ENCODE results near the gene VPS26A.

Gene VPS26A

DNA sequence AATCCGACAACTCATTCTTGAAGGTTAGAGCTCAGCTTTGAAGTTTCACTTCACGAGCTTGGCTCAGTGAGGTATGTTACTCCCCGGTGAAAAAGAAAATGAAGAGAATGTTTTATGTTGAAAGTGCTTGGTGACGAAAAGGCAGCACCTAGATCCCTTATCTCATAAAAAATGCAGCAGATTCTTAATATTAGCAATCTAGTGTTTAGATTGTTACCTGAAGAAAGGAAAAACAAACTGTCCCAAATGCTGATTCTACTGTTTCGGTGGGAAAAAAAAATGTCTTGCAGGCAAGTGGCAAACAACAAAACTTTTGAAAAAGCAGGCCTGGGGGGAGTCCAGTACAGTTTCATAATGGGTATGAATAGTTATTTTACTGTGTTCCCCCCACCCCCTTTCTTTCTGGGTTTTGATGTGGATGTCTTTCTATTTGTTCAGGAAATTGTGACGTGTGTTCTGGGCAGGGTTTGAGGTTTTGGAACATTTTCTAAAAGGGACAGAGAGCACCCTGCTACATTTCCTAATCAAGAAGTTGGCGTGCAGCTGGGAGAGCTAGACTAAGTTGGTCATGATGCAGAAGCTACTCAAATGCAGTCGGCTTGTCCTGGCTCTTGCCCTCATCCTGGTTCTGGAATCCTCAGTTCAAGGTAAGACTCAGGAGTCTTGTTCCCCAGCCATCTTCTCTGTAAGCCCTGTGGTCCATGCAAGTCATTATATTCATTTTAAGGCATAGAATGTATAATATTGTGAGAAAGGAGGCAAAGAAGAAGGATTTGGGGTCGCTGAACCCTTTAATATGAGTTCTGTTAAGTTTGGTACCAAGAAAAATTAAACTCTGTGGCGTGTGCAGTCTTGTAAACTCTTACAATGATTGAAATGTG lies 36.1 kb upstream of the VPS26A start, which contains the start of gene SRGN:
Gene SRGN (plus strand): TSS at position 514 of the 881 bp plus-strand sequence. CDS start 55 bp downstream, at position 569.
- ChIA-PET POLR2A (interaction anchor here (0.6 to 0.7 kb wide), 2 partner anchors 32 to 513 kb away, joined by 3 to 6 read pairs; no protein-coding TSS in a partner anchor), CTCF (interaction anchor here (0.6 to 0.7 kb wide), 2 partner anchors 257 to 575 kb away, joined by 3 read pairs; no protein-coding TSS in a partner anchor)
- no peak for TF ChIP-seq ZNF248 (tag by site-specific recombination; IDR thresholded peaks at IDR 0.05)
- no peak for TF ChIP-seq ZNF350 (tag by site-specific recombination; IDR thresholded peaks at IDR 0.05)
- no peak for TF ChIP-seq ZNF426 (tag by site-specific recombination; IDR thresholded peaks at IDR 0.05)
- TF ChIP-seq SETDB1 (IDR thresholded peaks at IDR 0.05; ENCODE audit: insufficient read length, low read length): no peak
- TF ChIP-seq, protein P1, sequence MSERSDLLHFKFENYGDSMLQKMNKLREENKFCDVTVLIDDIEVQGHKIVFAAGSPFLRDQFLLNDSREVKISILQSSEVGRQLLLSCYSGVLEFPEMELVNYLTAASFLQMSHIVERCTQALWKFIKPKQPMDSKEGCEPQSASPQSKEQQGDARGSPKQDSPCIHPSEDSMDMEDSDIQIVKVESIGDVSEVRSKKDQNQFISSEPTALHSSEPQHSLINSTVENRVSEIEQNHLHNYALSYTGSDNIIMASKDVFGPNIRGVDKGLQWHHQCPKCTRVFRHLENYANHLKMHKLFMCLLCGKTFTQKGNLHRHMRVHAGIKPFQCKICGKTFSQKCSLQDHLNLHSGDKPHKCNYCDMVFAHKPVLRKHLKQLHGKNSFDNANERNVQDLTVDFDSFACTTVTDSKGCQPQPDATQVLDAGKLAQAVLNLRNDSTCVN (tag by site-specific recombination; optimal IDR thresholded peaks at IDR 0.05): no peak
- TF ChIP-seq ZBTB21 (tag by site-specific recombination; IDR thresholded peaks at IDR 0.05): no peak
- TF ChIP-seq ZNF670 (tag by site-specific recombination; IDR thresholded peaks at IDR 0.05; ENCODE audit: low read depth): no peak
- no peak for TF ChIP-seq ZNF354C (tag by site-specific recombination; IDR thresholded peaks at IDR 0.05; ENCODE audit: borderline replicate concordance, low read depth)
- TF ChIP-seq, protein P2, sequence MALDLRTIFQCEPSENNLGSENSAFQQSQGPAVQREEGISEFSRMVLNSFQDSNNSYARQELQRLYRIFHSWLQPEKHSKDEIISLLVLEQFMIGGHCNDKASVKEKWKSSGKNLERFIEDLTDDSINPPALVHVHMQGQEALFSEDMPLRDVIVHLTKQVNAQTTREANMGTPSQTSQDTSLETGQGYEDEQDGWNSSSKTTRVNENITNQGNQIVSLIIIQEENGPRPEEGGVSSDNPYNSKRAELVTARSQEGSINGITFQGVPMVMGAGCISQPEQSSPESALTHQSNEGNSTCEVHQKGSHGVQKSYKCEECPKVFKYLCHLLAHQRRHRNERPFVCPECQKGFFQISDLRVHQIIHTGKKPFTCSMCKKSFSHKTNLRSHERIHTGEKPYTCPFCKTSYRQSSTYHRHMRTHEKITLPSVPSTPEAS (tag by site-specific recombination; IDR thresholded peaks at IDR 0.05): no peak
- TF ChIP-seq, protein P3, sequence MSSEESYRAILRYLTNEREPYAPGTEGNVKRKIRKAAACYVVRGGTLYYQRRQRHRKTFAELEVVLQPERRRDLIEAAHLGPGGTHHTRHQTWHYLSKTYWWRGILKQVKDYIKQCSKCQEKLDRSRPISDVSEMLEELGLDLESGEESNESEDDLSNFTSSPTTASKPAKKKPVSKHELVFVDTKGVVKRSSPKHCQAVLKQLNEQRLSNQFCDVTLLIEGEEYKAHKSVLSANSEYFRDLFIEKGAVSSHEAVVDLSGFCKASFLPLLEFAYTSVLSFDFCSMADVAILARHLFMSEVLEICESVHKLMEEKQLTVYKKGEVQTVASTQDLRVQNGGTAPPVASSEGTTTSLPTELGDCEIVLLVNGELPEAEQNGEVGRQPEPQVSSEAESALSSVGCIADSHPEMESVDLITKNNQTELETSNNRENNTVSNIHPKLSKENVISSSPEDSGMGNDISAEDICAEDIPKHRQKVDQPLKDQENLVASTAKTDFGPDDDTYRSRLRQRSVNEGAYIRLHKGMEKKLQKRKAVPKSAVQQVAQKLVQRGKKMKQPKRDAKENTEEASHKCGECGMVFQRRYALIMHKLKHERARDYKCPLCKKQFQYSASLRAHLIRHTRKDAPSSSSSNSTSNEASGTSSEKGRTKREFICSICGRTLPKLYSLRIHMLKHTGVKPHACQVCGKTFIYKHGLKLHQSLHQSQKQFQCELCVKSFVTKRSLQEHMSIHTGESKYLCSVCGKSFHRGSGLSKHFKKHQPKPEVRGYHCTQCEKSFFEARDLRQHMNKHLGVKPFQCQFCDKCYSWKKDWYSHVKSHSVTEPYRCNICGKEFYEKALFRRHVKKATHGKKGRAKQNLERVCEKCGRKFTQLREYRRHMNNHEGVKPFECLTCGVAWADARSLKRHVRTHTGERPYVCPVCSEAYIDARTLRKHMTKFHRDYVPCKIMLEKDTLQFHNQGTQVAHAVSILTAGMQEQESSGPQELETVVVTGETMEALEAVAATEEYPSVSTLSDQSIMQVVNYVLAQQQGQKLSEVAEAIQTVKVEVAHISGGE (tag by site-specific recombination; conservative IDR thresholded peaks at IDR 0.05; ENCODE audit: low read depth): no peak
- TF ChIP-seq, protein P4, sequence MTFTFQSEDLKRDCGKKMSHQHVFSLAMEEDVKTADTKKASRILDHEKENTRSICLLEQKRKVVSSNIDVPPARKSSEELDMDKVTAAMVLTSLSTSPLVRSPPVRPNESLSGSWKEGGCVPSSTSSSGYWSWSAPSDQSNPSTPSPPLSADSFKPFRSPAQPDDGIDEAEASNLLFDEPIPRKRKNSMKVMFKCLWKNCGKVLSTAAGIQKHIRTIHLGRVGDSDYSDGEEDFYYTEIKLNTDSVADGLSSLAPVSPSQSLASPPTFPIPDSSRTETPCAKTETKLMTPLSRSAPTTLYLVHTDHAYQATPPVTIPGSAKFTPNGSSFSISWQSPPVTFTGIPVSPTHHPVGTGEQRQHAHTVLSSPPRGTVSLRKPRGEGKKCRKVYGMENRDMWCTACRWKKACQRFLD (tag by site-specific recombination; IDR thresholded peaks at IDR 0.05): no peak
- TF ChIP-seq ZNF266 (tag by site-specific recombination; IDR thresholded peaks at IDR 0.05; ENCODE audit: low read depth): no peak
- no peak for TF ChIP-seq ZNF776 (tag by site-specific recombination; IDR thresholded peaks at IDR 0.05; ENCODE audit: borderline replicate concordance)
- TF ChIP-seq ZSCAN16 (tag by site-specific recombination; IDR thresholded peaks at IDR 0.05): no peak
- no peak for TF ChIP-seq ZNF629 (tag by site-specific recombination; IDR thresholded peaks at IDR 0.05)
- TF ChIP-seq ZNF140 (tag by site-specific recombination; IDR thresholded peaks at IDR 0.05): no peak
- no peak for TF ChIP-seq KLF9 (tag by site-specific recombination; IDR thresholded peaks at IDR 0.05; ENCODE audit: low read depth)
- Histone ChIP-seq H3K4me1 (ENCODE audit: control insufficient read depth, insufficient read depth, low read length) (no peaks in the 10 kb centered on the region), H3K36me3 (ENCODE audit: control insufficient read depth in 2 of 2, insufficient read depth in 1 of 2, low read length in 2 of 2) (no peaks in the 10 kb centered on the region), H3K27ac (ENCODE audit: extremely low read depth, low read depth, low read length) (no peak within 1 kb of the TSS), H3K9me3 (ENCODE audit: control insufficient read depth, insufficient read depth, low read depth, low read length) (no peaks in the 10 kb centered on the region), H3K4me3 (ENCODE audit: low read depth, low read length) (no peak within 1 kb of the TSS)

DNA sequence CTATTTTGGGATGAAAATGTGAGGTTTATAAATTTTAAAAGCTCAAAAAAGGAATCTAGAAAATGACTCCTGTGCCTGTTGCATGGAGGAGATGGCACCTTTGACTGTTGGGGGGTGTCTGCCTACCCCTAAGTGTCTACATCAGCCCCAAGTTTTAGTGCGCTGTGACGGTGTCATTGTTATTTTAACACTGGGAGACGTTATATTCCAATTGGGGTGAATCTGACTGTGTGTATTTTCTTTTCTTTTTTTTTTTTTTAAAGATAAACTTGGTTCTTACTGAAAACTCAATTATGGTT lies 35.6 kb upstream of the VPS26A start:
- no peaks in the 10 kb centered on the region for H3K36me3 ChIP-seq (ENCODE audit: control insufficient read depth in 2 of 2, insufficient read depth in 1 of 2, low read length in 2 of 2)
- H3K27ac ChIP-seq (ENCODE audit: extremely low read depth, low read depth, low read length): no peak overlapping the region
- H3K9me3 ChIP-seq (ENCODE audit: control insufficient read depth, insufficient read depth, low read depth, low read length): no peaks in the 10 kb centered on the region
- H3K4me3 ChIP-seq (ENCODE audit: low read depth, low read length): no peak overlapping the region
- CTCF ChIA-PET: no interaction called here
- no peaks in the 10 kb centered on the region for H3K4me1 ChIP-seq (ENCODE audit: control insufficient read depth, insufficient read depth, low read length)
- POLR2A ChIA-PET: no interaction called here
- TF ChIP-seq, protein P5, sequence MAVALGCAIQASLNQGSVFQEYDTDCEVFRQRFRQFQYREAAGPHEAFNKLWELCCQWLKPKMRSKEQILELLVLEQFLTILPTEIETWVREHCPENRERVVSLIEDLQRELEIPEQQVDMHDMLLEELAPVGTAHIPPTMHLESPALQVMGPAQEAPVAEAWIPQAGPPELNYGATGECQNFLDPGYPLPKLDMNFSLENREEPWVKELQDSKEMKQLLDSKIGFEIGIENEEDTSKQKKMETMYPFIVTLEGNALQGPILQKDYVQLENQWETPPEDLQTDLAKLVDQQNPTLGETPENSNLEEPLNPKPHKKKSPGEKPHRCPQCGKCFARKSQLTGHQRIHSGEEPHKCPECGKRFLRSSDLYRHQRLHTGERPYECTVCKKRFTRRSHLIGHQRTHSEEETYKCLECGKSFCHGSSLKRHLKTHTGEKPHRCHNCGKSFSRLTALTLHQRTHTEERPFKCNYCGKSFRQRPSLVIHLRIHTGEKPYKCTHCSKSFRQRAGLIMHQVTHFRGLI (tag by site-specific recombination; IDR thresholded peaks at IDR 0.05): no peak
- TF ChIP-seq ZNF311 (tag by site-specific recombination; IDR thresholded peaks at IDR 0.05; ENCODE audit: borderline replicate concordance) (no peak), ZNF202 (tag by site-specific recombination; IDR thresholded peaks at IDR 0.05; ENCODE audit: borderline replicate concordance) (no peak), ZNF10 (tag by site-specific recombination; IDR thresholded peaks at IDR 0.05) (no peak), ZNF239 (tag by site-specific recombination; IDR thresholded peaks at IDR 0.05) (no peak), ZIC2 (tag by site-specific recombination; IDR thresholded peaks at IDR 0.05) (no peak), ZNF785 (tag by site-specific recombination; IDR thresholded peaks at IDR 0.05) (no peak)
- TF ChIP-seq, protein P6, sequence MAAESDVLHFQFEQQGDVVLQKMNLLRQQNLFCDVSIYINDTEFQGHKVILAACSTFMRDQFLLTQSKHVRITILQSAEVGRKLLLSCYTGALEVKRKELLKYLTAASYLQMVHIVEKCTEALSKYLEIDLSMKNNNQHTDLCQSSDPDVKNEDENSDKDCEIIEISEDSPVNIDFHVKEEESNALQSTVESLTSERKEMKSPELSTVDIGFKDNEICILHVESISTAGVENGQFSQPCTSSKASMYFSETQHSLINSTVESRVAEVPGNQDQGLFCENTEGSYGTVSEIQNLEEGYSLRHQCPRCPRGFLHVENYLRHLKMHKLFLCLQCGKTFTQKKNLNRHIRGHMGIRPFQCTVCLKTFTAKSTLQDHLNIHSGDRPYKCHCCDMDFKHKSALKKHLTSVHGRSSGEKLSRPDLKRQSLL (tag by site-specific recombination; IDR thresholded peaks at IDR 0.05): no peak
